Stimulated activated CD4-positive, alpha-beta T cell treated with anti-CD3 and anti-CD28 coated beads, TNF-alpha, amount 100 ng/mL, for 1 hour (primary cell): Measurements from ENCODE around the gene CLEC9A.

Experiments used
- DNase-seq, 3 donors: peaks; one replicate each; pipeline ENCODE4 v3.0.0-alpha.2; 2020; ENCODE audit warnings: low read depth in 3 of 3, low spot score in 1 of 3

The CLEC9A gene

GRCh38 chr12:10067264-10067663 is 36.8 kb downstream of the CLEC9A start:
- DNase-seq: no peak

DNA sequence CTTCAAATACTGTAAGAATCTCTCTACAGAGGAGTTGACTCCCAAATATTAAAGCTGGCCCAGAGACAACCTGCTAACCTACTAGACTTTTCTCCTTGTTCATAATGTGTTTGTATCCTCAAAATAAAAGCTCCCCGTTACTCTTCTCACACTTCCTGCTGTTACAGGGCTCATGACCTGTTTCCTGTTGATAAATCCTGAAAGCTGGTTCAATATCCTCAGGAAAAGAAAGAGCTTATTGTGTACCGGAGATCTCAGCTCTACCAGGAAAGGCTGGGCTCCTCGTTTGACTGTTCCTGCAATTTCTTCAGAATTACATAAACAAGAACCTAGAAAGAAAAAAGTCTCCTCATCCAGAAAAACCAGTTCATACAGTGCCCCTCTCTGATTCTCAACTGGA is 37.5 kb downstream of the CLEC9A start:
- no peak for DNase-seq

DNA sequence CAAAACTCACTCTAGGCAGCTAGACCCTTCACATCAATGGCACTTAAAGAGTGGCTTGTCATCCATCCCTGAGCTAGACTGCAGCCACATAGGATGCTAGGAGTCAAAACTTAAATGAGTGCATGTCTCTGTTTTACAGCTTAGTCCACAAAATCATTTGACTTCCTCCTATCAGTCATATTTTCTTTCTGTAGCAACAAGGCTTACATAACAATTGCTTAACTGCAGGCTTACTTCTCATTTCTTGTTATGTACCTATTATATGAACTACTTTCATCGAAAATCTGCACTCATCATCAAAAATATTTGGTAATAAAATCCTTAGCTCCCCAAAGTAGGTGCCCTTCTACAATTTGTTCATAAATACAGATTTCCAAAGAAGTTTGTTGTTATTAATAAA is 38.2 kb downstream of the CLEC9A start:
- no peak for DNase-seq

GRCh38 chr12:10069099-10069498 is 38.6 kb downstream of the CLEC9A start:
- no peak for DNase-seq

GRCh38 chr12:10069976-10070375 is 39.5 kb downstream of the CLEC9A start:
- DNase-seq: no peak

GRCh38 chr12:10070380-10070779 is 39.9 kb downstream of the CLEC9A start:
- no peak for DNase-seq

- no peak for DNase-seq
Observed at GRCh38 chr12:10072131-10072530, 41.6 kb downstream of the CLEC9A start.

- no peak for DNase-seq
Observed at GRCh38 chr12:10073261-10073660, 42.8 kb downstream of the CLEC9A start.

DNA sequence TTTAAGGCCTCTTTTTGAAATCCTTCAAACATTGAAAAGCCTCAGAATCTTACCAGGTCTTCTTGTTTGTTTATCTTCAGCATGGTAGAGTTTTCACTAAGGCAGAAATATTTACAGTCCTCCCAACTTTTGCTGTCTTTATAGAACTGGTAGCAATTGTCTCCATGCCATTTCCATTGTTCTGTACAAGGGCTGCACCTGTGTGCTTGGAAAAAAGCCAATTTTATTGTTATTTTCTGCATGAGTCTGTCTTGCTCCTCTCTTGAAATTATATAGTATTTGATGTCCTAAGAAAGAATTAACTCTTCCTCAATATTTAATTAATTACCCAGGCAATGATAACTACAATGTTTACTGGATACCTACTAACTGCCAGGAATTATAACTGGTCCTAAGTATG is 45.0 kb downstream of the CLEC9A start:
- no peak for DNase-seq

GRCh38 chr12:10082117-10082874 is 51.8 kb downstream of the CLEC9A start:
- DNase-seq: no peak

DNA sequence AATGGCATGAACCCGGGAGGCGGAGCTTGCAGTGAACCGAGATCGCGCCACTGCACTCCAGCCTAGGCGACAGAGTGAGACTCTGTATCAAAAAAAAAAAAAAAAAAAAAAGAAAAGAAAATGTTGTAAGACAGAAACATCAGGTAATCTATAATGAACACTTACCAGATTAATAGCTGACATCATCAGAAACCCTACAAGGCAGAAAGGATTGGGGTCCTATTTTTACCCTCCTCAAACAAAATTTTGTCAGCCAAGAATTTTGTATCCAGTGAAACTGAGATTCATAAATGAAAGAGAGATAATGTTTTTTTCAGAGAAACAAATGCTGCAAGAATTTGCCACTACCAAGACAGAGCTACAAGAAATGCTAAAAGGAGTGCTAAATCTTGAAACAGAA is 54.3 kb downstream of the CLEC9A start:
- DNase-seq: no peak

GRCh38 chr12:10086387-10086786 is 55.9 kb downstream of the CLEC9A start:
- no peak for DNase-seq

GRCh38 chr12:10088031-10088430 is 57.5 kb downstream of the CLEC9A start:
- DNase-seq: no peak

- no peak for DNase-seq
Observed at GRCh38 chr12:10088955-10089900, 58.7 kb downstream of the CLEC9A start.

DNA sequence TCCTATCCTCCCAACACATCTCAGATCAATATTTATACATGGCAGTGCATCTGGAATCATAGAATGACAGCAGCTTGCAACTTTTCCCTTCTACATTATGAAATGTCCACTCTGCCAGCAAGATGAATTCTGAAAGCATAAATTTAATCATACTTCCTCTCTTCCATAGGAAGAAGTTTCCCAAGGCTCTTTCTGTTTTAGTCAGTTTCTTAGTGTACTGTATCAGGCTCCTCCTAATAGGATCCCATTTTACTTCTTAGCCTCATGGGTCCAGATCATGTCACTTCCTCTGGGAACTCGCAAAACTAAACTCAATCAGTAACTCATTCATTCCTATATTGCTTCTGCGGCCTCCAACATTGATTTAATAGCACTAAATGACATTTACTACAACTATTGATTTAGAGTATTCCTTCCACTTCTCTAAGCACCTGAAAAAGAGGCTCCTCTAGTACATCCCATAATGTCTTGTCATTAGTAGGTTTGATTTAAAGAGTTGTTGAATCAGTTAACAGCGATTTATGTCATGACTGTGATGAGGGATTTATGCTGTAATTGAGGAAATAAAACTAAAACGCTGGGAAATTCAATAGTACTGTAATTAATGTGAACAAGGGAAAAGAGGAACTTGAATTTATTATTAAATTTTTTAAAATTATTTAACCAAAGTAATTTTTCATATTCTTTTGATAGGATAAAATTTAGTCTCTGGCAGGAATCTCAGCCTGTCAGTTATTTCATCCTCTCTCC is 64.3 kb downstream of the CLEC9A start:
- DNase-seq: no peak

DNA sequence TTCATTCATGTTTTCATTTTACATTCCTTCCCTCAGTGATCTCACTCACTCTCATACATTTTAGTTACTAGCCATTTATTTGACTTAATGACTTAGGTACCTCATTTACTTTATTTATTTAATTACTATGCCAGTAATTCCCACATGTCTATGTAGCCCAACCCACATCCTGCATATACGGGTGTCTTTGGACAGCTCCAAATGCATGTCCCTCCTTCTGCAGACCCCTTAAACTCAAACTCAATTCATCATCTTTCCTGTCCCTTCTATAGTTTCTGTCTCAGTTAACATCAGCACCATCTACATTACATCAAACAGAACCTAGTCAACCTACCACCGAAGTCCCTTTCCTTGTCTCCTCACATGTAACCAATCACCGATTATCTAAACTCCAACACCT is 65.5 kb downstream of the CLEC9A start:
- no peak for DNase-seq

DNA sequence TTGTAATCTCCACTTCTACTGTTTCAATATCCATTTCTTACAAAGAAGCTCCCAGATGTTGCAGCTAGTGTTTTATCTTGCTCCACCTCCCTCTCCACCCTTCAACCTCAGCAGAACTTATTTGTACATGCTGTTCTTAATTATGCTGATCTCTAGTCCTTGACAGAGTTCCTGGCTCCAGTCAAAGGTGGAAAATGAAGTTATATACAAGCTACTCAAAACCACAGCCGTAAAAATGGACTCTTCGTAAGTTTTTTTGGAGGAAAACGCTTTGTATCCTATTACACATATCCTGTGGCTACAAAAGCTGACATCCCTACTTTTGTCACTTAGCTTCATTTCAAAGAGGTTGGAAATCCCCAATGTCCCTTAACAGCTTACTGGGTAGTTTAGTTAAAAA is 67.0 kb downstream of the CLEC9A start:
- no peak for DNase-seq

DNA sequence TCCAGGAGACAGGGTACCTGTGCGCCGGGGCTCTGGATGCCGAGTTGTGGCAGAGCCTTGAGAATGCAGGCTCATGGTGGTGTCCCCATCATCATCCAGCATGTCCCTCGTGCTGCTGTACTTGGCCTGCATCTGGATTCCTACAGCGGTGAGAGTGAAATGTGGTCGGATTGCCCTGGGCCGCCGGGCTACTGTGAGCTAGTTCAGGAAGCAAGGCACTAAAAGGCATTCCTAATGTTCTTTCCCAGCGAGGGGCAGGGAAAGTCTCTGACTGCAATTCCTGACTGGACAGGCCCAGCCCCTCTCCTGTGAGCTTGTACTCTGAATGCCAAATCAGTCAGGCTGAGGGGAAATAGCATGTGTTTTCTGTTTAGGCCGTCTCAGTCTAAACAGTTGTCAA is 68.3 kb downstream of the CLEC9A start, which contains the start of gene CLEC1A:
Gene CLEC1A, minus strand, starts transcription at position 195 of the 400 bp plus-strand sequence. Its CDS starts 63 bp downstream, at position 132.
- no peak for DNase-seq

DNA sequence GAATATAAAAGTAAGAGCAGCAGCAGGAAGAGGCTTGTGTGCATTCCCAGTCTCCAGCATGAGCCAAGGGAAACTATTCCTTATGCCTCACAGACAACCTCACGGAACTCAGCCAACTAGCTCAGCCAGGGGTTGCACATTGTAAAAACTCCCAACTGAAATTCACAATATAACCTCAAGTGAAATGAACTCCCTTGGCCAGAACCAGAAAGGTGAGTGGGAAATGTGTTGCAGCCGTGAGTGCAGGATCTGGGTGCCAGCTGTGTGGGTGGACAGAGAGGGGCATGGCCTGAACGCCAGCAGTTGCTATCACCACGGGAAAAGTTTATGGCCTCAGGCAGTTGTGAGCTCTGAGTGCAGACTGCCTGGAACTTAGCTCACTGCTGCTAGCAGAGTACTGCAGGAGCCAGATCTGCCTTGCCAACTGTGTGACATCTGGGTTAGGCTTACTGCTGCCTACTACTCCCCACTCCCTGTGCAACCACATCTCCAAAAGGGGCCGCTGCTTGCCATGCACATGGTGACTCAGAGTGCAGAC is 70.6 kb downstream of the CLEC9A start:
- no peak for DNase-seq

- no peak for DNase-seq
Observed at GRCh38 chr12:10101648-10102220, 71.3 kb downstream of the CLEC9A start.

- no peak for DNase-seq
Observed at GRCh38 chr12:10102322-10102721, 71.8 kb downstream of the CLEC9A start.
